MM.1S (cell line): ENCODE results near the gene F8.

Experiments
- DNase-seq: peaks from one replicate; pipeline ENCODE4 v3.0.0-alpha.2; 2015
- H2AFZ ChIP-seq: fragments of 300-600 bp; sonication (generic); 2 replicates; pipeline ENCODE4 v1.6.0; 2016; ENCODE audit warnings: antibody characterized with exemption, low read length
- H3F3A ChIP-seq: fragments of 300-600 bp; sonication (generic); 2 replicates; pipeline ENCODE4 v1.6.1; 2016; ENCODE audit warnings: mild to moderate bottlenecking, antibody characterized with exemption, low read length, moderate library complexity, mixed read lengths; ENCODE audit not compliant: insufficient read depth
- H3K27ac ChIP-seq: fragments of 300-600 bp; sonication (generic); 2 replicates; pipeline ENCODE4 v1.5.1; 2016; ENCODE audit warnings: mild to moderate bottlenecking, low read length
- H3K27me3 ChIP-seq: fragments of 300-600 bp; sonication (generic); replicated peaks from 2 replicates; pipeline ENCODE4 v1.6.0; 2016; ENCODE audit warnings: low read length; ENCODE audit not compliant: insufficient read depth
- H3K36me3 ChIP-seq: fragments of 300-600 bp; sonication (generic); replicated peaks from 2 replicates; pipeline ENCODE4 v1.6.1; 2016; ENCODE audit warnings: mild to moderate bottlenecking, low read length, mixed read lengths; ENCODE audit not compliant: insufficient read depth
- H3K4me1 ChIP-seq: fragments of 300-600 bp; sonication (generic); 2 replicates; pipeline ENCODE4 v1.6.1; 2016; ENCODE audit warnings: low read length, mixed read lengths
- H3K4me2 ChIP-seq: fragments of 300-600 bp; sonication (generic); 2 replicates; pipeline ENCODE4 v1.6.0; 2016; ENCODE audit warnings: low read depth, low read length
- H3K4me3 ChIP-seq: fragments of 300-600 bp; sonication (generic); 2 replicates; pipeline ENCODE4 v1.5.1; 2016; ENCODE audit warnings: low read length, mixed read lengths
- H3K79me2 ChIP-seq: fragments of 300-600 bp; sonication (generic); 2 replicates; pipeline ENCODE4 v1.6.1; 2016; ENCODE audit warnings: mixed run types, low read length, mixed read lengths
- H3K9ac ChIP-seq: fragments of 300-600 bp; sonication (generic); 2 replicates; pipeline ENCODE4 v1.6.1; 2016; ENCODE audit warnings: low read length, mixed read lengths
- H3K9me2 ChIP-seq: fragments of 300-600 bp; sonication (generic); replicated peaks from 2 replicates; pipeline ENCODE4 v1.6.1; 2016; ENCODE audit warnings: mild to moderate bottlenecking, low read length, mixed read lengths; ENCODE audit not compliant: insufficient read depth
- H3K9me3 ChIP-seq: fragments of 300-600 bp; sonication (generic); replicated peaks from 2 replicates; pipeline ENCODE4 v1.6.1; 2016; ENCODE audit warnings: mild to moderate bottlenecking, low read length, mixed read lengths; ENCODE audit not compliant: insufficient read depth
- H4K20me1 ChIP-seq: fragments of 300-600 bp; sonication (generic); 2 replicates; pipeline ENCODE4 v1.6.1; 2016; ENCODE audit warnings: mild to moderate bottlenecking, low read length, moderate library complexity, mixed read lengths; ENCODE audit not compliant: insufficient read depth
- CTCF ChIP-seq: fragments of 300-600 bp; sonication (generic); IDR thresholded peaks from 2 replicates; pipeline ENCODE4 v1.5.1; 2016; ENCODE audit warnings: antibody characterized with exemption, low read length, mixed read lengths
- EZH2 ChIP-seq: fragments of 300-600 bp; sonication (generic); optimal IDR thresholded peaks from 2 replicates; pipeline ENCODE3; 2017; ENCODE audit warnings: low read depth, mild to moderate bottlenecking, antibody characterized with exemption, low read length, mixed read lengths
- EZH2phosphoT487 ChIP-seq: fragments of 300-600 bp; sonication (generic); IDR thresholded peaks from 2 replicates; pipeline ENCODE4 v1.6.1; 2018; ENCODE audit warnings: antibody characterized with exemption, low read length

The F8 gene

GRCh38 chrX:154991476-154991875, 31.0 kb downstream of the F8 start:
- peaks cover 11% of the 10 kb centered on the region for H3K4me1 ChIP-seq
- peaks cover 14% of the 10 kb centered on the region; the same call in 1 of the 2 replicates for H3K27me3 ChIP-seq
- no peaks in the 10 kb centered on the region for H3K79me2 ChIP-seq
- H3K36me3 ChIP-seq = no peaks in the 10 kb centered on the region
- DNase-seq = no peak
- no peak for TF ChIP-seq EZH2phosphoT487
- no peak for TF ChIP-seq CTCF
- no peak for TF ChIP-seq EZH2
- no peak overlapping the region for H3K27ac ChIP-seq
- no peak overlapping the region for H2AFZ ChIP-seq
- no peak overlapping the region for H3K9ac ChIP-seq
- no peak overlapping the region for H3K4me3 ChIP-seq
- H4K20me1 ChIP-seq = no peaks in the 10 kb centered on the region
- no peaks in the 10 kb centered on the region for H3F3A ChIP-seq
- no peak overlapping the region for H3K4me2 ChIP-seq
- H3K9me2 ChIP-seq = no peaks in the 10 kb centered on the region
- no peaks in the 10 kb centered on the region for H3K9me3 ChIP-seq

DNA sequence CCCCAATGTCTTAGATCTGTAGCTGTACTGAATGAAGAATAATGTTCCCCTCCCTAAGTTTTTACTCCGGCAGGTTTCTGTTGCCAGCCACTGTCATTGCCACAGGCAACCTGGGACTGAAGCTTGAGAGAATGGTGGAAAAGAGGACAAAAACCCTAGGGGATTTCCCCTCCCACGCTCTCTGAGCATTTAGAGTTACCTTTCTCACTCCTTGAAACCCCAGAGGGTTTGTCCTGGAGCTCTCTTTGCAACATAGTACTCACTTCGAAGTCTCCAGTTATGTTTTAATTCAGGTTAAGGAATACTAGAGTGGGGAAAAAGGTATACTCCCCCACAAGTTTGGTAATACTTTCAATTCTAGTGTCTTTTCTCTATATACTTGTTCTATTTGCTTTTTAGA, 31.5 kb downstream of the F8 start:
- Histone ChIP-seq H3K4me2 (0 out of 2 replicates have a peak overlapping the region, but pooled peaks have one; percentile 21), H4K20me1 (no peaks in the 10 kb centered on the region), H3F3A (no peaks in the 10 kb centered on the region), H2AFZ (no peak overlapping the region), H3K27me3 (peaks cover 14% of the 10 kb centered on the region; the same call in 1 of the 2 replicates), H3K4me1 (peaks cover 11% of the 10 kb centered on the region), H3K9me3 (no peaks in the 10 kb centered on the region), H3K9me2 (no peaks in the 10 kb centered on the region), H3K9ac (no peak overlapping the region), H3K79me2 (no peaks in the 10 kb centered on the region), H3K4me3 (no peak overlapping the region), H3K36me3 (no peaks in the 10 kb centered on the region), H3K27ac (no peak overlapping the region)
- DNase-seq = no peak
- TF ChIP-seq EZH2 (no peak), CTCF (no peak), EZH2phosphoT487 (no peak)

- Histone ChIP-seq H2AFZ (no peak overlapping the region), H3K36me3 (no peaks in the 10 kb centered on the region), H3K79me2 (no peaks in the 10 kb centered on the region), H3K4me3 (no peak overlapping the region), H3K4me2 (0 out of 2 replicates have a peak overlapping the region, but pooled peaks have one; percentile 21), H3F3A (no peaks in the 10 kb centered on the region), H3K27me3 (peaks cover 14% of the 10 kb centered on the region; the same call in 1 of the 2 replicates), H3K9me2 (no peaks in the 10 kb centered on the region), H4K20me1 (no peaks in the 10 kb centered on the region), H3K4me1 (peaks cover 11% of the 10 kb centered on the region), H3K9ac (no peak overlapping the region), H3K9me3 (no peaks in the 10 kb centered on the region), H3K27ac (no peak overlapping the region)
- TF ChIP-seq CTCF (no peak), EZH2 (no peak), EZH2phosphoT487 (no peak)
- peak; percentile 52 for DNase-seq
Observed at GRCh38 chrX:154990496-154990895, 32.0 kb downstream of the F8 start.
